22Rv1 (cell line): ENCODE data around the gene S100A16.

Experiments
- H3K27ac ChIP-seq: fragments of 450-650 bp; 2 replicates; pipeline ENCODE4 v1.5.1; 2017
- CTCF ChIP-seq: fragments of 450-650 bp; IDR thresholded peaks from 2 replicates; pipeline ENCODE4 v1.5.1; 2017; ENCODE audit warnings: mild to moderate bottlenecking
- ZFX ChIP-seq: fragments of 450-650 bp; IDR thresholded peaks from 2 replicates; pipeline ENCODE4 v1.6.1; 2017; ENCODE audit warnings: antibody characterized with exemption, borderline replicate concordance

The S100A16 gene

GRCh38 chr1:153629971-153630370, 17.0 kb upstream of the S100A16 start:
- 0 out of 2 replicates have a peak overlapping the region, but pooled peaks have one; percentile 10 for H3K27ac ChIP-seq
- TF ChIP-seq CTCF (no peak), ZFX (no peak)

GRCh38 chr1:153629343-153629665, 16.4 kb upstream of the S100A16 start:
- TF ChIP-seq CTCF, result no peak
- TF ChIP-seq ZFX, result no peak
- H3K27ac ChIP-seq, result 0 out of 2 replicates have a peak overlapping the region, but pooled peaks have one; percentile 10

- TF ChIP-seq ZFX (no peak), CTCF (no peak)
- H3K27ac ChIP-seq, result peak overlapping the region; percentile 88
Observed at GRCh38 chr1:153628638-153629342, 15.9 kb upstream of the S100A16 start.

- TF ChIP-seq ZFX, result no peak
- TF ChIP-seq CTCF, result peak; percentile 72
- peak within 1 kb of the TSS; percentile 88 for H3K27ac ChIP-seq
Observed at GRCh38 chr1:153627715-153628626, 15.0 kb upstream of the S100A16 start, which contains the start of gene S100A1. Gene S100A1 (plus strand): TSS chr1:153628434. CDS start chr1:153630522, 2,088 bp downstream.

GRCh38 chr1:153626904-153627714, 14.2 kb upstream of the S100A16 start, which contains the start of gene S100A13:
Gene S100A13 (minus strand): TSS chr1:153627505. CDS start chr1:153626472, 1,033 bp downstream.
- peak; percentile 93 for TF ChIP-seq CTCF
- TF ChIP-seq ZFX, result no peak
- peak within 1 kb of the TSS; percentile 88 for H3K27ac ChIP-seq

GRCh38 chr1:153626477-153626903, 13.6 kb upstream of the S100A16 start:
- H3K27ac ChIP-seq, result peak overlapping the region; percentile 88
- TF ChIP-seq CTCF, result no peak
